Bronchial epithelial cell (primary cell): ENCODE measurements around the gene DAB1. TPM values are rescaled to one million over a fixed set of nuclear protein-coding genes. Genes with fewer than 3 reads are reported as not detected.
A peak's percentile ranks its signal among the peaks of the same experiment; 100 is the strongest.

Experiments
- DNase-seq: peaks from one replicate; pipeline ENCODE4 v3.0.0-alpha.2; 2010; ENCODE audit warnings: low read depth
- FAIRE-seq: peaks from 2 replicates; lab custom pipeline; 2011; peaks lifted over from hg19 to GRCh38; lab: Jason Lieb, UNC
- H3K27me3 ChIP-seq: 2 replicates; pipeline ENCODE4 v1.5.1; 2011; ENCODE audit warnings: low read length; ENCODE audit not compliant: control insufficient read depth, insufficient read depth
- H3K36me3 ChIP-seq: 2 replicates; pipeline ENCODE4 v1.5.1; 2011; ENCODE audit warnings: low read length; ENCODE audit not compliant: control insufficient read depth, insufficient read depth
- H3K4me3 ChIP-seq: 2 replicates; pipeline ENCODE4 v1.5.1; 2011; ENCODE audit warnings: mild to moderate bottlenecking, low read depth, low read length, control low read depth
- total RNA-seq: library from RNA; depleted of rRNA; stranded (reverse); fragments of >200 nt; gene quantifications from 2 replicates; pipeline ENCODE4 v1.2.1, GENCODE V29; 2014
- TF ChIP-seq, protein P1 (sequence below): IDR thresholded peaks from 2 replicates; pipeline ENCODE4 v1.5.1; 2011; ENCODE audit warnings: mild to moderate bottlenecking, moderate library complexity, low read length, control low read depth, inconsistent platforms; ENCODE audit not compliant: insufficient read depth, severe bottlenecking

DAB1 gene
- total RNA-seq, 1 donor from 2014 or later = not detected

DNA sequence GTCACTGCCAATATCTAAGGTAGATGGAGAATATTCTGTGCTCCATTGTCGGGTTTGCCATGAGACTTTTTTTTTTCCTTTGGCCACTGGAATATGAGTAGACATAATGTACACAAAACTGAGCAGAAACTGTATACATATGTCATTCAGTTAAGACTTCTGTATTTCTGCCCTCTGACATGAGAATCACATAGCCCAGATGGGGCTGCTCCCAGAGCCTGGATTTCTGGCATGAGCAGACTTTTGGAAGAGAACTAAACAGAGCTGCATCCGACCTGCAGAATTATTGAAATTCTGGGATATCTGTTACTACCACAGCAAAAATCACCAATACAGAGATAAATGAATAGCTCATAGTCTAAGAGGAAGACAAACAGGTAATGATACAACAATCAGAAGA lies 62.3 kb downstream of the DAB1 start:
- TF ChIP-seq, protein P1, sequence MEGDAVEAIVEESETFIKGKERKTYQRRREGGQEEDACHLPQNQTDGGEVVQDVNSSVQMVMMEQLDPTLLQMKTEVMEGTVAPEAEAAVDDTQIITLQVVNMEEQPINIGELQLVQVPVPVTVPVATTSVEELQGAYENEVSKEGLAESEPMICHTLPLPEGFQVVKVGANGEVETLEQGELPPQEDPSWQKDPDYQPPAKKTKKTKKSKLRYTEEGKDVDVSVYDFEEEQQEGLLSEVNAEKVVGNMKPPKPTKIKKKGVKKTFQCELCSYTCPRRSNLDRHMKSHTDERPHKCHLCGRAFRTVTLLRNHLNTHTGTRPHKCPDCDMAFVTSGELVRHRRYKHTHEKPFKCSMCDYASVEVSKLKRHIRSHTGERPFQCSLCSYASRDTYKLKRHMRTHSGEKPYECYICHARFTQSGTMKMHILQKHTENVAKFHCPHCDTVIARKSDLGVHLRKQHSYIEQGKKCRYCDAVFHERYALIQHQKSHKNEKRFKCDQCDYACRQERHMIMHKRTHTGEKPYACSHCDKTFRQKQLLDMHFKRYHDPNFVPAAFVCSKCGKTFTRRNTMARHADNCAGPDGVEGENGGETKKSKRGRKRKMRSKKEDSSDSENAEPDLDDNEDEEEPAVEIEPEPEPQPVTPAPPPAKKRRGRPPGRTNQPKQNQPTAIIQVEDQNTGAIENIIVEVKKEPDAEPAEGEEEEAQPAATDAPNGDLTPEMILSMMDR = no peak
- Histone ChIP-seq H3K4me3 (no peak overlapping the region), H3K36me3 (no peaks in the 10 kb centered on the region), H3K27me3 (no peaks in the 10 kb centered on the region)
- DNase-seq (no peak), FAIRE-seq (no peak)

GRCh38 chr1:57360846-57361407 lies 62.9 kb downstream of the DAB1 start:
- FAIRE-seq (no peak), DNase-seq (no peak)
- no peaks in the 10 kb centered on the region for H3K27me3 ChIP-seq
- TF ChIP-seq, protein P1 = no peak
- no peak overlapping the region for H3K4me3 ChIP-seq
- H3K36me3 ChIP-seq = no peaks in the 10 kb centered on the region

DNA sequence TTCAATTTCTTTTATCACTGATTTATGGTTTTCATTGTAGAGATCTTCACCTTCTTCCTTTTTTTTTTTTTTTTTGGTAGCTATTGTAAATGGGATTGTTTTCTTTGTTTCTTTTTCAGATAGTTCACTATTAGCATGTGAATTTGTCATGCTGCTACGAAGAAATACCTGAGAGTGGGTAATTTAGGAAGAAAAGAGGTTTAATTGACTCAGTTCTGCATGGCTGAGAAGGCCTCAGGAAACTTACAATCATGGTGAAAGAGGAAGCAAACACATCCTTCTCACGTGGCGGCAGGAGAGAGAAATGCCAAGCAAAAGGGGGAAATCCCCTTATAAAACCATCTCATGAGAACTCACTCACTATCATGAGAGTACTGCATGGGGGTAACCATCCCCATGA lies 66.4 kb downstream of the DAB1 start:
- H3K36me3 ChIP-seq = no peaks in the 10 kb centered on the region
- no peak for FAIRE-seq
- TF ChIP-seq, protein P1 = no peak
- no peak for DNase-seq
- H3K27me3 ChIP-seq = no peaks in the 10 kb centered on the region
- no peak overlapping the region for H3K4me3 ChIP-seq

DNA sequence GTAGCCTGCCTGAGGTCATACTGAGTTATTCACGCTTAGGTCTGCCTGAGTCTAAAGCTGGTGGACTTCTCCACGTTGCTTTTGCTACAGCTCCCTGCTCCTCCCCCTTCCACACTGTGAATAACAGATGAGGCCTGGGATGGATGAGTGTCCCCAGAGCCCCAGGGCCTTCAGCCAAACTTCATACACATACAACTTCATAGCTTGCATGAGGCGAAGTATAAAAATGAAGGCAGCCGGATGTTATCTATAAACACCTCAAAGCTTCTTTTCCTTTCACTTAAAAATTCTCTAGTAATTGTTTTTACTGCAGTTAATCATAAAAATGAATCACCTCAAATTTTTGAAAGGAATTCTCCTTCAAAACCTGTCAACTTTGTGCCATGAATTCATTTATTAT lies 70.2 kb downstream of the DAB1 start:
- no peak for DNase-seq
- H3K27me3 ChIP-seq = no peaks in the 10 kb centered on the region
- no peaks in the 10 kb centered on the region for H3K36me3 ChIP-seq
- TF ChIP-seq, protein P1 = no peak
- FAIRE-seq = no peak
- H3K4me3 ChIP-seq = no peak overlapping the region

- Histone ChIP-seq H3K27me3 (no peaks in the 10 kb centered on the region), H3K4me3 (no peak overlapping the region), H3K36me3 (no peaks in the 10 kb centered on the region)
- DNase-seq (no peak), FAIRE-seq (no peak)
- TF ChIP-seq, protein P1 = no peak
These were observed 73.2 kb downstream of the DAB1 start for GRCh38 chr1:57350610-57351009.

- no peaks in the 10 kb centered on the region for H3K36me3 ChIP-seq
- peak; percentile 10 for DNase-seq
- no peak overlapping the region for H3K4me3 ChIP-seq
- TF ChIP-seq, protein P1 = no peak
- no peaks in the 10 kb centered on the region for H3K27me3 ChIP-seq
- peak; percentile 64 for FAIRE-seq
These were observed 74.9 kb downstream of the DAB1 start for GRCh38 chr1:57348921-57349320.
